NCI-H82 treated with DMSO at 0.1 percent for 48 hours (cell line): ENCODE data around the gene CARMIL3.
A peak's percentile ranks its signal among the peaks of the same experiment; 100 is the strongest.
"Not testable (repeated sequence)": the region's sequence is repeated elsewhere in the genome, so short reads cannot be mapped to it uniquely, and the experiment has no call there.

Source experiments
- DNase-seq: peaks from one replicate; lab custom pipeline; 2025; ENCODE audit not compliant: unreplicated experiment; lab: John Stamatoyannopoulos, UW

CARMIL3 gene

DNA sequence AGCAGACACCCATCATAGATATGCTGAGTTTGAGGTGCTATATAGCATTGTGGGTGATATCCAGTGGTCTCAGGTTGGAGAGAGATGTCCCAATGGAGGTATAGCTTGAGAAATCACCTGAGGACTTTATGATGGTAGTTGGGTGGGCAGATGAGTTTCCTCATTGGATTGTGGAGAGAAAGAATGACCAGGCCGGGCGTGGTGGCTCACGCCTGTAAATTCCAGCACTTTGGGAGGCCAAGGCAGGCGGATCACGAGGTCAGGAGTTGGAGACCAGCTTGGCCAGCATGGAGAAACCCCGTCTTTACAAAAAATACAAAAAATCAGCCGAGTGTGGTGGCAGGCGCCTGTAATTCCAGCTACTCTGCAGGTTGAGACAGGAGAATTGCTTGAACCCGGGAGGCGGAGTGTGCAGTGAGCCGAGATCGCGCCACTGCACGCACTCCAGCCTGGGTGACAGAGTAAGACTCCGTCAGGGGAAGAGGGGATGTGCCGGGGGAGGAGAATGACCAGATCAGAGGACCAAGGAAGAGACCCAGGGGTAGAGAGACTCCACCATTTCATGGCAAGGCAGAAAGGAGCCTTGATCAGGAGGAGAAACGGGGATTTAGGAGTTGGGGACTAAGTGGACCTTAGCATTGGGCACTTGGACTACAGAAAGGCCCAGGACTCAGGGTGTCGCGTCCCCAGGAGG is 41.5 kb downstream of the CARMIL3 start:
- no peak for DNase-seq

DNA sequence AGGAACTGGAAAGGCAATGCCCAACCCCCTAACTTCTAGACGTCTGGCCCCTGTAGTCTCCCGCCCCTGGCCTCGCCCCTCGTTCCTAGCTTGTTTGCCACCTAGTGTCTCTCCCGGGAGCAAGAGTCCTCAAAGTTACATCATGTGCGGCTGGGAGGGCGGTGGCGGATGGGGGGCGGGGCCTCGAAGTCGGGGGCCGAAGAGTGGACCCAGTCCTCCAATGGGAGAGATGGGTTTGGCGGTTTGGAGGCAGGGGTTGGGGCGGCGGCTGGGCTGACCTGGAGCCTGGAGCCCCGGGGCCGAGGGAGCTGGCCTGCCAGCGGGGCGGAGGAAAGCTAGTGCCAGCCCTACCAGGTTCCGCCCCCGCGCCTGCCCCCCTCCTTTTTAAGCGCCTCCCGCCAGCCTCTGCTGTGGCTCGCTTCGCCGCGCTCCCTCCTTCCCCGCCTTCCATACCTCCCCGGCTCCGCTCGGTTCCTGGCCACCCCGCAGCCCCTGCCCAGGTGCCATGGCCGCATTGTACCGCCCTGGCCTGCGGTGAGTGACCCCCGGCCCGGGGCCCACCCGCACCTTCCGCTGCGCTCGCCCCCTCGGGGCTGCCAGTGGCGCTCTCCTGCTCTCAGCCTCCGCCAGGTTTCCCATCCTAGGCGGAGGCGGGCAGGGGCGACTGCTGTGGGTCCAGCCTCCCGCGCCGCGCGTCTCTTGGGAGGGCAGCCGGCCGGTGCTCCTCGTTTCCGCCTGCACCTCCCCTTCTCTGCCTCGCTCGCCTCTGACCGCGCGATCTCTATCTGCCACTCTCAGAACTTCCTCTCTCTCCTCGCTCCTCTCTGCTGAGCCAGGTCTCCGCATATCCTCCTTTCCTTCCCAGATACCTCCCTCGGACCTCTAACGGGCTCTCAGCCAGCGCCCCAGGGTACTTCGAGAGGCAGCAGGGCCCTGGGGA is 42.4 kb downstream of the CARMIL3 start, which contains the start of gene PCK2:
Gene PCK2, plus strand, starts transcription at position 411 of the 940 bp plus-strand sequence. Its CDS starts 95 bp downstream, at position 506.
- DNase-seq: peak; percentile 70

DNA sequence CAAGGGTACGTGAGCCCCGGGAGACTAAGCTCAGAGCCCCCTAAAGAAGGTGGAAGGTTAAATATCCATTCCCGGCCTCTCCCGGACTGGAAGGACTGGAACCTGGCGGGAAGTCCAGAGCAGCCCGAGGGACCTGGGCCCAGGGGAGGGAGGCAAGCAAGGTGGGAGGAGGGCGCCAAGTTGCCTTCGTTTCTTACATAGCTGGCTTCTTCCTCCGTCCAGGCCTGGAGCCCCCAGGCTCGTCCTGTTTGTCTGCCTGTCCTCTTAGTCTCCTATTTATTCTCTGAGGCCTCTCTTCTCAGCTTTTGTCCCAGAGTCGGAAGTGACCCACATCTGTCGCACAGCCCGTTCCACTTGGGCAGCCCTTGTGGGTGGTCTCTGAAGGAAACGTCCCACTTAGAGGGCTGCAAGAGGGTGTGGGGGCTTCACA is 43.0 kb downstream of the CARMIL3 start:
- no peak for DNase-seq

DNA sequence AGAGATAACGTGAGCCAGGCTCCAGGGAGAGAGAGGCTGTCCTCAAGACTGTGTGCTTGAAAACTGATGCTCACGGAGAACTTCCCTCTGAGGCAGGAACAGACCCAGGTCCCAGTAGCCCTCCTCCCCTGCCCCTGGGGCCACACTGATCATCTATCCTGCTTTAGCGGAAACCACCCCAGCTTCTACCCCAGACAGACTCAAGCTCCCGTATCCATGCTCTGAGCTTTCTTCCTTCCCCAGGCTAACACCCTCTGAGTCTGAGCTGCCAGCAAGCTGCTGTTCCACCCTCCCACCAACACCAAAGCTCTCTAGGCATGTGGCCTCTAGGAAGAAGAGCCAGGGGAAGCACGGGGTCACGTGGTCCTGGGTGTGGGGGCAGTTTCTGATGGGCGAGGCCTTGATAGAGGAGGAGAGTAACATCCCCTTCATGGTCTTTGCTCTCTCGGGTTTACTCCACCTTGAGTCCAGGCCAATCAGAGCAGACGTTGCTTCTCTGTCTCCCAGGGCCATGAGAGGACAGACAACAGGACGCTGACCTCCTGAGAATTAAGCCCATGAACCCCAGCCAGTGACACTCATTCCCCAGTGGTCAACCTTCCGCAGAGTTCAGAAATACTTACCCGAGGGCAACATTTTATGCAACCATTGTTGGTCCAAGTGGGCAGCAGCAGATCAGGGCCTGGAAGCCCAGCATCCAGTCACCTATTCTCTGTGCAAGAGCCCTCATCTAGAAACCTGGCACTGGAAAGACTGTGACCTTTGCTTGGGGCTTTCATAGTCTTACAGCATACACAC is 43.7 kb downstream of the CARMIL3 start:
- DNase-seq: peak; percentile 18

DNA sequence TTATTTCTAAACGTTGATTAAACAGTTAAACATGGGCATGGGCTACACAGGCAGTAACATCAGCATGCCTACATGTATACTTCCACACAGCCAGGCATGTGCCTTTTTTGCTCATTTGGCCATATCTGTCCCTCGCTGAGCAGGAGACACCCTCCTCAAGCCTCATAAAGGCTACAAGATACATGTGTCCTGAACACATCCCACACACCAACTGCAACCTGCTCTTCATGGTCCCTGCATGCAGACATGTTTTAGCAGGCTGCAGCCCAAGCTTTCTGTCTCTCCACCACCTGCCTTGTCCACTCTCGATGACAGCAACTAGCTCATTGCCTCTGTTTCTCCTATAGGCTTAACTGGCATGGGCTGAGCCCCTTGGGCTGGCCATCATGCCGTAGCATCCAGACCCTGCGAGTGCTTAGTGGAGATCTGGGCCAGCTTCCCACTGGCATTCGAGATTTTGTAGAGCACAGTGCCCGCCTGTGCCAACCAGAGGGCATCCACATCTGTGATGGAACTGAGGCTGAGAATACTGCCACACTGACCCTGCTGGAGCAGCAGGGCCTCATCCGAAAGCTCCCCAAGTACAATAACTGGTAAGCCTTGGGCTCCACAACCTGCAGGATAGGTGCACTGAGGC is 44.9 kb downstream of the CARMIL3 start:
- no peak for DNase-seq

DNA sequence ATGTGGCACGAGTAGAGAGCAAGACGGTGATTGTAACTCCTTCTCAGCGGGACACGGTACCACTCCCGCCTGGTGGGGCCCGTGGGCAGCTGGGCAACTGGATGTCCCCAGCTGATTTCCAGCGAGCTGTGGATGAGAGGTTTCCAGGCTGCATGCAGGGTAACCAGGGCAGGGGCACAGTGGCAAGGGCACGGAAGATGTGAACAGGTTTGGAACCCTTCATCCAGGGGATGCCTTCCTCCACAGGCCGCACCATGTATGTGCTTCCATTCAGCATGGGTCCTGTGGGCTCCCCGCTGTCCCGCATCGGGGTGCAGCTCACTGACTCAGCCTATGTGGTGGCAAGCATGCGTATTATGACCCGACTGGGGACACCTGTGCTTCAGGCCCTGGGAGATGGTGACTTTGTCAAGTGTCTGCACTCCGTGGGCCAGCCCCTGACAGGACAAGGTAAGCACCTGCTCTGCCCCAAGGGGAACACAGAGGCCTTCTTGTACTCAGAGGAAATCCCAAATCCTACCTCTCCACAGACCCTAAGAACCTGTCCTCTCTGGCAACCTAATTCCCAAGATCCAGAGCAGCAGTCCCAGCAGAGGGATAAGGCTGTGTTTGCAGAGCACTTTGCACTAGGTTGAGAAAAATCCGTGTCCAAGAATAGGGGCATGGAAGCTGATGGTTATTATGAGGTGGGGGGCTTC is 46.6 kb downstream of the CARMIL3 start:
- DNase-seq: no peak

DNA sequence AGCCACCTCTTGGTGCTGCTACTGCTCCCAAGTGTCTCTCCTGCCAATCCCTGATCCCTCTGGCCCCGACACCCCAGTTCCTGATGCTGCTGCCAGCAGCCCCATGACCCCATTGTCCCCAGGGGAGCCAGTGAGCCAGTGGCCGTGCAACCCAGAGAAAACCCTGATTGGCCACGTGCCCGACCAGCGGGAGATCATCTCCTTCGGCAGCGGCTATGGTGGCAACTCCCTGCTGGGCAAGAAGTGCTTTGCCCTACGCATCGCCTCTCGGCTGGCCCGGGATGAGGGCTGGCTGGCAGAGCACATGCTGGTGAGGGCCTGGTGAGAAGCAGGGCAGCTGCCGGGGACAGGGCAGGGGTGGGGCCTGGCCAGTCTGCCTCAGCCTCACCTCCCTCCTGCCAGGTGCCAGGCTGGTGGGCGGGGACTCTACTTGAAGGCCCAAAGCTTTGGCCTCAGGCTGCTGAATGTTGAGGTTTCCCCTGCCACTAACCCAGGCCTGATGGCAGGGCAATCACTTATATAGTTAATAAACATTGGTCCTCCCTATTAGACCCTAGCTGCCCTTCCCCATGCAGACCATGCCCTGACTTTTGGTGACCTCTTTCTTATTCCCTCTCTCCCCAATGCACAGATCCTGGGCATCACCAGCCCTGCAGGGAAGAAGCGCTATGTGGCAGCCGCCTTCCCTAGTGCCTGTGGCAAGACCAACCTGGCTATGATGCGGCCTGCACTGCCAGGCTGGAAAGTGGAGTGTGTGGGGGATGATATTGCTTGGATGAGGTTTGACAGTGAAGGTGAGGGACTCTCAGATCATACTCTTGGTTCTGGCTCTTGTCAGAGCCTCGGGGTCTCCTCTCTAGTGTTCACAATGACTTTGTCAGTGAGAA is 47.4 kb downstream of the CARMIL3 start:
- DNase-seq: no peak

DNA sequence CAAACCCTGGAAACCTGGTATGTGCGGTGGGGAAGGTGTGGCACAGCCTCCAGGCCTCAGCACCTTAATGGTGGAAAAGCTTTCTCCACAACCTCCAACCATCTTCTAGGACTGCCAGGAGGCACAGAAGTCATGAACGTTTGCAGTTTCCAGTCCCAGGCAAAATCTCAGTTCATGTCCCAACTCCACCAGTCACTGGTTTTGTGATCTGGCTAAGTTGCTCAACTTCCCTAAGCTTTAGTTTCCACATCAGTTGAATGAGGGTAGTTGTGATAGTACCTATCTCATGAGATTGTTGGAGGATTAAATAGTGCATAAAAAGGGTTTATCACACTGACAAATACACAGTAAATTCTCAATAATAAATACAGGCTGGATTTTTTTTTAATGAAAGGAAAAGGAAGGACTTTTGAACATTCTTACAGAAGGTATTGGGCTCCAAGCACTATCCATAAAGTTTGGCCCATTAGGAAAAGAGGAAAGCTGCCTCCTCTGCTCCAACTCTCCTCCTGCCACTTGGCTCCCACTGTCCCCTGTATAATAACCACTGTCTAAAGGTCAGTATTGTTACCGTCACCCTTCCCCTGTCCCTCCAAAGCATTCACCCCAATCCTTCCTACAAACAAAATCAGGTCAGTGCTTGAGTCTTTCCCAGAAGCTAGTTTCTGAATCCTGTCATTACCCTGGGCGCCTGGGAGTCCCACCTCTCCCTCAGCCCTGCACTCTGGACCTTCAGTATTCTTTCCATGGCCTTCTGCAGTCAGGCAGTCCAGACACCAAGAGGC is 48.6 kb downstream of the CARMIL3 start:
- DNase-seq: no peak

DNA sequence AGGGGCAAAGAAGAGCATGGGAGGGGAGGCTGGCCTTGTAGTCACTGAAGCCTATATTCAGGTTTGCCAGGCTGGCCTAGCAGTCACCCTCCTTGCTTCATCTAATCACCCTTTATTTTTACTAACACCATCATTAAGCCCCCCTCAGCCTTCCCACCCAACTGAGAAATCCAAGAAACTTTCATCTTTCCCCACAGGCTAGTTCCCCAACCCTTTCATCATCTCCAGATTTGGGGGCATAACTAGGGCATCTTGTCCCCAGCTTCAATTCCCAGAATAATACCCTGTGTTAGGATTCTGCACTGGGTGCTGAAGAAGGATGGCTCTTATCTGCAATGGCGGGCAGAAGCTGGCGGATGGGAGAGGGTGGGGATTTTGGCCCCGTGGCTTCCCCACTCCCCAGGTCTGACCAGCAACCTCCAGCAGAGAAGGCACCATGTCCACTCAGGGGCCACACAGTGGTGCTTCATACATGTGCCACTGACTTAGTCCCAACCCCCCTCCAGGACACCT is 49.2 kb downstream of the CARMIL3 start:
- DNase-seq: no peak

DNA sequence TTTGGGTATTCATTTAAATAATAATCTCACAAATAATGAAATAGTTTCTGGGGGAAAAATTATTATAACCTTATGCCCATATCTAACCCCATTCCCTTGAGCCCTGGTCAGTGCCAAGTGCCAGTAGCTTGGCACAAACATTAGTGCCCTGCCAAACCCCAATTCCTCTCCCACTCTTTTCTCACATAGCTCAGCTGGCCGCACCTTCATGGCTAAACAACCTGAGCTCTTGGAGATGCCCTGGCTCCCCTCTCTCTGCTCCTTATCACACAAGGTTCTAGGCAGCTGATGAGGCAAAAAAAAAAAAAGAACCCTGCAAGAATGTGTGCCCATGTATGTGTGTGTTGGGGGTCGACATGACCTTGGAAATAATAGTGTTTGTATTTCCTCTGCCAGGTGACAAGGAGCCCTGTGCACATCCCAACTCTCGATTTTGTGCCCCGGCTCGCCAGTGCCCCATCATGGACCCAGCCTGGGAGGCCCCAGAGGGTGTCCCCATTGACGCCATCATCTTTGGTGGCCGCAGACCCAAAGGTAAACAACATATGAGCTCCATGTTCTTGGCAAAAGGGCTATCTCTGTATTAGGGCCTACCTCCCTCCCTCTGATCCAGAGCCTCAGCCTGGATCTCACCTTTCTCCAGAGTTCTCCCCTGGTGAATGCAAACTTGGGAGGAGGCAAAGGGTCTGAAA is 50.7 kb downstream of the CARMIL3 start:
- DNase-seq: no peak

DNA sequence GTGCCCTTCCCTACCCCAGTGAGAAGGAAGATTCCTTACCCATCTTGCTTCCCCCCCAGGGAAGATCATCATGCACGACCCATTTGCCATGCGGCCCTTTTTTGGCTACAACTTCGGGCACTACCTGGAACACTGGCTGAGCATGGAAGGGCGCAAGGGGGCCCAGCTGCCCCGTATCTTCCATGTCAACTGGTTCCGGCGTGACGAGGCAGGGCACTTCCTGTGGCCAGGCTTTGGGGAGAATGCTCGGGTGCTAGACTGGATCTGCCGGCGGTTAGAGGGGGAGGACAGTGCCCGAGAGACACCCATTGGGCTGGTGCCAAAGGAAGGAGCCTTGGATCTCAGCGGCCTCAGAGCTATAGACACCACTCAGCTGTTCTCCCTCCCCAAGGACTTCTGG is 51.6 kb downstream of the CARMIL3 start:
- DNase-seq: no peak

DNA sequence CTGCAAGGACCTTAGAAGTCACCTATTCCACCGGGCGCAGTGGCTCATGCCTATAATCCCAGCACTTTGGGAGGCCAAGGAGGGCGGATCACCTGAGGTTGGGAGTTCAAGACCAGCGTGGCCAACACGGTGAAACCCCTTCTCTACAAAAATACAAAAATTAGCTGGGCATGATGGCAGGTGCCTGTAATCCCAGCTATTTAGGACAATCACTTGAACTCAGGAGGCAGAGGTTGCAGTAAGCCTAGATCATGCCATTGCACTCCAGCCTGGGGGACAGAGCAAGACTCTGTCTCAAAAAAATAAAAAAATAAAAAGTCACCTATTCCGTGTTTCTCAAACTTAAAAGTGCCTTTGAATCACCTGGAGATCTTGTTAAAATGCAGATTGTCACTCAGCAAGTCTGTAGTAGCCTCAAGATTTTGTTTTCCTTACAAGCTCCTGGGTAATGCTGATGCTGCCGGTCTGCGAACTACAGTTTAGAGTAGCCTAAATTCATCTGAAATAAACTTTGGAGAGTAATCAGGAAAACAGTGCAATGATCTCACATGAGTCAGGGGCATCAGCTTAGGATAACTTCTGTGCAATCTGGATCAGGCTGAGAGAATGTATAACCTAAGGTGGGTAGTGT is 53.9 kb downstream of the CARMIL3 start:
- DNase-seq: not testable (repeated sequence)

DNA sequence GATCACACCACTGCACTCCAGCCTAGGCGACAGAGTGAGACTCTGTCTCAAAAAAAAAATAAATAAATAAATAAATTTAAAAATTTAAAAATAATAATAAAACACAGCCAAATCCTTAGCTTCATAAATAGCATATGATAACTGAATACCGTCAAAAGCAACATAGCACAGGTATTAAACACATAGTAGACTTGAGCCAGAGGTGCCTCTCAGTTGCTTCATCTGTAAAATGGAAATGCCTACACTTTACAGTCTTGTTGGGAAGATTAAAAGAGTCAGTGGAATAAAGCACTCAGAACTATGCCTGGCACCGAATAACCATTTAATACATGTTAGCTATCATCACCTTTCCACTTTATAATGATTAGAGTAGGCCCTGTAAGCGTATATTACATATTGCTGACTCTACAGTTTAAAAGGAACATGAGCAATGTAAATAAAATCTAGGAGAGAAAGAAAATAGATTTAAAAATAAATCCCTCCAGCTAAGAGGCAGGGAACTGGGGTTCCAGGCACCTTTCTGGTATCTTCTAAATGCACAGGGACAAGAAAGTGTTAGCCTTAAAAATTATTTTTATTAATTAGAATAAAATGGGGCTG is 55.0 kb downstream of the CARMIL3 start:
- no peak for DNase-seq

DNA sequence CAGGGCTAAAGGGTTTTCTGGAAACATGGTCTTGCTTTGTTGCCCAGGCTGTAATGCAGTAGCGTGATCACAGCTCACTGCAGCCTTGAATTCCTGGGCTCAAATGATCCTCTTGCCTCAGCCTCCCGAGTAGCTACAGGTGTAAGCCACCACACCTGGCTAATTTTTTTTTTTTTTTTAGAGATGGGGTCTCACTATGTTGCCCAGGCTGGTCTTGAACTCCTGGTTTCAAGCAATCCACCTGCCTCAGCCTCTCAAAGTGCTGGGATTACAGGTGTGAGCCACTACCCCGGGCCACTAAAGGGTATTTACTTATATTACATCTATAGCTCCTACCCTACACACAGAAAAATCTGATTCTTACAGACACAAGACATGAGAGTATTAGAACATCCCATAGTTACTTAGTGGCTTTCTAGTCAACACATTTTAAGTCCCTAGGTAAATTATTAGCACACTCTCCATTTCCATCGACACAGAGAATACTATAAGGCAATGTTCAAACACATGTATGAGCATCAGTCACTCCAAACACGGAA is 56.6 kb downstream of the CARMIL3 start:
- no peak for DNase-seq

DNA sequence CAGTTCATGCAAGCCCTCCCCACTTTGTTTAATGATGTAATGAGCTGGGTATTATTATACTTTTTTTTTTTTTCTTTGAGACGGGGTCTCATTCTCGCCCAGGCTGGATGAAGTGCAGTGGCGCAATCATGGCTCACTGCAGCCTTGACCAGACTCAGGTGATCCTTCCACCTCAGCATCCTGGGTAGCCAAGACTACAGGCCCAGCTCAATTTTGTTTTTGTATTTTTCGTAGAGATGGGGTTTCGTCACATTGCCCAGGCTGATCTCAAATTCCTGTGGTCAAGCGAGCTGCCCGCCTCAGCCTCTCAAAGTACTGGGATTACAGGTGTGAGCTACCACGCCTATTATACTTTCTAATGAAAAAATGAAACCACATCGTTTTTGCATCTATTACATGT is 58.3 kb downstream of the CARMIL3 start:
- DNase-seq: no peak

DNA sequence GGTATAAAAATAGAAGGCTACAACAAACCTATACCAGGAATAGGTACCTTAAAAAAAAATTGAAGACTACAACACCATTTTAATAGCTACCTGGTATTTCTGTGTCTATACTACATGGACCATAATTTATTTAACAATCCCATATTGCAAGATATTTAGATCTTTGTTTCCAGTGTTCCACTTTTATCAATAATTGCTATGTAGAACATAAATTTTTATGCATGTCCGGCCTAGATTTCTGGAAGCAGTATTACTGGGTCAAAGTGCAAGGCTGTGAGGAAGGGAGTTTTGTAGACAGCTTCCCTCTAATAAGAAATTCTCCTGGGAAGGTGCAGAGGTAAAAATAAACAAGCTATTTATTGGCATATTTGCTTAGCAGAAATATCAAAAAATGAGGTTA is 58.7 kb downstream of the CARMIL3 start:
- no peak for DNase-seq
